AG04450 (cell line): ENCODE data around the gene RPL3. TPM values are rescaled to one million over a fixed set of nuclear protein-coding genes. Genes with fewer than 3 reads are reported as not detected.

ENCODE experiments used
- CTCF ChIA-PET: fragments of 300-600, 350-600 bp; formaldehyde crosslinking; extraction: SDS; loops from one replicate; lab custom pipeline; 2022; ENCODE audit warnings: antibody characterized with exemption, inconsistent platforms; lab: Charles Lee
- POLR2A ChIA-PET: fragments of 350-600 bp; formaldehyde crosslinking; extraction: SDS; loops from one replicate; lab custom pipeline; 2021; ENCODE audit warnings: antibody characterized with exemption, inconsistent platforms; lab: Yijun Ruan, JAX
- DNase-seq: peaks from one replicate; pipeline ENCODE4 v3.0.0-alpha.2; 2011; ENCODE audit warnings: low read depth, low spot score
- H3K27ac ChIP-seq: one replicate; pipeline ENCODE4 v1.5.1; 2012; ENCODE audit warnings: low read depth, low read length, control low read depth
- H3K27me3 ChIP-seq: one replicate; pipeline ENCODE4 v1.6.0; 2012; ENCODE audit warnings: low read length; ENCODE audit not compliant: control insufficient read depth, insufficient read depth
- H3K4me3 ChIP-seq: 2 replicates; pipeline ENCODE4 v1.5.1; 2011; ENCODE audit warnings: mild to moderate bottlenecking, low read depth, low read length, control low read depth
- H3K9me3 ChIP-seq: 2 replicates; pipeline ENCODE4 v1.5.1; 2012; ENCODE audit warnings: low read length; ENCODE audit not compliant: control insufficient read depth, insufficient read depth
- polyA plus RNA-seq: library from polyadenylated mRNA; depleted of rRNA; stranded (reverse); fragments of >200 nt; gene quantifications from 2 replicates; pipeline ENCODE4 v1.2.3, GENCODE V29; 2011; rRNA removed
- small RNA-seq: library from RNA; depleted of rRNA; stranded (forward); fragments of <200 nt; gene quantifications from one replicate; pipeline ENCODE3, GENCODE V24; 2012; ENCODE audit warnings: low read depth; ENCODE audit not compliant: insufficient read length
- TF ChIP-seq, protein P1 (sequence below): IDR thresholded peaks from 2 replicates; pipeline ENCODE4 v1.5.1; 2011; ENCODE audit warnings: low read depth, low read length, control low read depth, inconsistent platforms

RPL3 gene
- polyA plus RNA-seq, 1 experiment, result 3,445 TPM

DNA sequence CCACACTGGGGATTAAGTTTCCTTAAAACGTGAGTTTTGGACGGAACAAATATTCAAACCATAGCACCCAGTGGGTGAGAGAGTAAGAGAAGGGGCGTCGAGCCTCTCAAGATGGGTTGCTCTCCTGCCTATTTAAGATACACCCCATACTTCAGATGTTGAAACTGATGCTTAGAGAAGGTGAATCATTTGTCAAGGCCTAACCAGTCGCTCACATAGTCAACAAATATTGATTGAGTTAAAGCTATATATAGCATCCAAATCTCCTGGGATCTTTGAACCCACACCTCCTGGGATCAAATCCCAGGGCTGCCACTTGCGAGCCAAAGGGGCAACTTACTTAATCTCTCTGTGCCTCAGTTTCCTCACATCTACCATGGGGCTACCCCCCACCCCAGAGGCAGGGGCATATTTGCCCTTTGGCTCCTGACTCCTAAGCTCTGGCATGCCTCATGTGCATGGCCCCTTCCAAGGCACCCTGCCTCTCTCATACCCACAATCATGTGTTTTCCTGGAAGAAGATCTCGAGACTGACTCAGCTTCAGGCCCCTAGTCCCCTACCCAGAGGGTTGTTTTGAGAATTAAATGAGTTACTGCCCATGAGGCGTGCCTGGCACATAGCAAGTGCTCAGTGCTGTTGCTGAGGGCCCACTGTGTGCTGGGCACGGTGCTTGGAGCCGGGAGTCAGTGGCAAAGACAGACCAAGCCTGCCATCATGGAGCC, 55.6 kb downstream of the RPL3 start:
- CTCF ChIA-PET, result no interaction called here
- POLR2A ChIA-PET, result no interaction called here
- H3K4me3 ChIP-seq, result no peak overlapping the region
- no peaks in the 10 kb centered on the region for H3K27me3 ChIP-seq
- no peak for DNase-seq
- peaks cover 22% of the 10 kb centered on the region for H3K9me3 ChIP-seq
- TF ChIP-seq, protein P1, sequence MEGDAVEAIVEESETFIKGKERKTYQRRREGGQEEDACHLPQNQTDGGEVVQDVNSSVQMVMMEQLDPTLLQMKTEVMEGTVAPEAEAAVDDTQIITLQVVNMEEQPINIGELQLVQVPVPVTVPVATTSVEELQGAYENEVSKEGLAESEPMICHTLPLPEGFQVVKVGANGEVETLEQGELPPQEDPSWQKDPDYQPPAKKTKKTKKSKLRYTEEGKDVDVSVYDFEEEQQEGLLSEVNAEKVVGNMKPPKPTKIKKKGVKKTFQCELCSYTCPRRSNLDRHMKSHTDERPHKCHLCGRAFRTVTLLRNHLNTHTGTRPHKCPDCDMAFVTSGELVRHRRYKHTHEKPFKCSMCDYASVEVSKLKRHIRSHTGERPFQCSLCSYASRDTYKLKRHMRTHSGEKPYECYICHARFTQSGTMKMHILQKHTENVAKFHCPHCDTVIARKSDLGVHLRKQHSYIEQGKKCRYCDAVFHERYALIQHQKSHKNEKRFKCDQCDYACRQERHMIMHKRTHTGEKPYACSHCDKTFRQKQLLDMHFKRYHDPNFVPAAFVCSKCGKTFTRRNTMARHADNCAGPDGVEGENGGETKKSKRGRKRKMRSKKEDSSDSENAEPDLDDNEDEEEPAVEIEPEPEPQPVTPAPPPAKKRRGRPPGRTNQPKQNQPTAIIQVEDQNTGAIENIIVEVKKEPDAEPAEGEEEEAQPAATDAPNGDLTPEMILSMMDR, result no peak
- no peak overlapping the region for H3K27ac ChIP-seq

Small RNA genes within 50 kb of the gene (small RNA-seq; reads per million reads assigned to genes)
- gene SNORD43 (not detected), gene SNORD83A (4,301 reads per million, percentile 98 among the genes with 10 or more reads in this experiment), gene SNORD83B (not detected)

Other genes with a start within 250 kb of the RPL3 start
- gene APOBEC3G, start 242.3 kb downstream of the RPL3 start, polyA plus RNA-seq, result 11.0 and 12.2 TPM in 2 replicates
- 0.11 and 0.42 TPM in 2 replicates for gene APOBEC3H, start 222.4 kb downstream of the RPL3 start, polyA plus RNA-seq
- gene CBX7, start 166.9 kb downstream of the RPL3 start, polyA plus RNA-seq, result 2.2 and 2.6 TPM in 2 replicates
- gene PDGFB, start 74.6 kb downstream of the RPL3 start, polyA plus RNA-seq, result 0.12 and 0.19 TPM in 2 replicates
- gene SYNGR1, start 30.4 kb upstream of the RPL3 start, polyA plus RNA-seq, result 20.8 and 31.7 TPM in 2 replicates
- 16.7 and 18.7 TPM in 2 replicates for gene TAB1, start 80.2 kb upstream of the RPL3 start, polyA plus RNA-seq
- gene MGAT3, start 137.4 kb upstream of the RPL3 start, polyA plus RNA-seq, result 0.10 and 0.15 TPM in 2 replicates
- gene MIEF1, start 182.7 kb upstream of the RPL3 start, polyA plus RNA-seq, result 18.9 and 19.2 TPM in 2 replicates
- gene ATF4, start 200.9 kb upstream of the RPL3 start, polyA plus RNA-seq, result 844 and 936 TPM in 2 replicates
- gene RPS19BP1, start 213.1 kb upstream of the RPL3 start, polyA plus RNA-seq, result 50.8 and 53.0 TPM in 2 replicates